Stimulated activated CD8-positive, alpha-beta memory T cell treated with anti-CD3 and anti-CD28 coated beads, Interleukin-12 subunit alpha, Interleukin-12 subunit beta, amount 100 ng/mL, for 24 hours (primary cell): Measurements from ENCODE around the gene SREBF1.

ENCODE experiments used
- DNase-seq: peaks from one replicate; pipeline ENCODE4 v3.0.0-alpha.2; 2020; ENCODE audit errors: extremely low read depth

The SREBF1 gene

DNA sequence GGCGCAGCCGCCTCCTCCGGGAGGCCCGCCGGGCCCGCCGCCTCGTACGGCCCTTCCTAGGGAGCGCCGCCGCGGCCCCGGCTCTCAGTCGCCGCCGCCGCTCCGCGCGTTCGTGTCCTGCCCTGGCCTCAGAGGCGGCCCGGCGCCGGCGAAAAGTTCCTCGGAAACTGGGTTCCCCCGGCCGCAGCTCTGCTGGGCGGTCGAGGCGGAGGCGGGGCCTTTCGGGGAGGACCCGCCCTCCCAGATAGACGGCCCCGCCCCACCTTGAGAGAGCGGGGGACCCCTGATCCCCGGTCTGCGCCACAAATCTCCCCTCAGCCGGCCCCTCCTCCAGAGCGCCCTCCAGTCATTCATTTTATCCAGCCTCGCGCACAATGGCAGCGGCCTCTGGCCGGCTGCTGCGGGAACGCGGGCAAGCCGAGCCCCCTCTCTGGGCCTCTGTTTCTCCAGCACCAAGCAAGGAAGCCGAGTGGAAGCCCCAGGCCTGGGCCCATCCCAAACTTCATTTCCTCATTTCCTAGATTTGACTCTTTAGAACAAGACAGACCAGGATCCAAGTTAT, at the start of gene SREBF1:
Gene SREBF1, minus strand, starts transcription at position 169 of the 562 bp plus-strand sequence. CDS start 169 bp downstream, outside the sequence.
- no peak for DNase-seq

DNA sequence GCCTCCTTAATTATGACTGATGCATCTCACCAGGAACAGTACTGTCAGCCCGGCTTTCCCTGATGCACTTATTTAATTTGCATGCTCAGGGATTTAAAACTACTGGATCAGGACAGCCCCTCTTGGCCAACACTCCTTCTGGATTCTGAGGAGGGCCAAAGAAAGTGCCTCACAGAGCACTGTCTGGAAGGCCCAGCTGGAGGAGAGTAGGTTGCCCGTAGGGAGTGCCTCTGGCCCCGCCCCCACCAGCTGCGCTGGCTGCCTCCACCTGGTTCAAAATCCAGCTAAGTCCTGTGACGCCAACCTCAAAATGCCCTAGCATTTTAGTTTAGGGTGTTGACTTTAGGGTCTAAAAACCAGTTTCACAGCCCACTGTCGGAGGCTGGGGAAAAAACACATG, 49.4 kb upstream of the SREBF1 start:
- no peak for DNase-seq

DNA sequence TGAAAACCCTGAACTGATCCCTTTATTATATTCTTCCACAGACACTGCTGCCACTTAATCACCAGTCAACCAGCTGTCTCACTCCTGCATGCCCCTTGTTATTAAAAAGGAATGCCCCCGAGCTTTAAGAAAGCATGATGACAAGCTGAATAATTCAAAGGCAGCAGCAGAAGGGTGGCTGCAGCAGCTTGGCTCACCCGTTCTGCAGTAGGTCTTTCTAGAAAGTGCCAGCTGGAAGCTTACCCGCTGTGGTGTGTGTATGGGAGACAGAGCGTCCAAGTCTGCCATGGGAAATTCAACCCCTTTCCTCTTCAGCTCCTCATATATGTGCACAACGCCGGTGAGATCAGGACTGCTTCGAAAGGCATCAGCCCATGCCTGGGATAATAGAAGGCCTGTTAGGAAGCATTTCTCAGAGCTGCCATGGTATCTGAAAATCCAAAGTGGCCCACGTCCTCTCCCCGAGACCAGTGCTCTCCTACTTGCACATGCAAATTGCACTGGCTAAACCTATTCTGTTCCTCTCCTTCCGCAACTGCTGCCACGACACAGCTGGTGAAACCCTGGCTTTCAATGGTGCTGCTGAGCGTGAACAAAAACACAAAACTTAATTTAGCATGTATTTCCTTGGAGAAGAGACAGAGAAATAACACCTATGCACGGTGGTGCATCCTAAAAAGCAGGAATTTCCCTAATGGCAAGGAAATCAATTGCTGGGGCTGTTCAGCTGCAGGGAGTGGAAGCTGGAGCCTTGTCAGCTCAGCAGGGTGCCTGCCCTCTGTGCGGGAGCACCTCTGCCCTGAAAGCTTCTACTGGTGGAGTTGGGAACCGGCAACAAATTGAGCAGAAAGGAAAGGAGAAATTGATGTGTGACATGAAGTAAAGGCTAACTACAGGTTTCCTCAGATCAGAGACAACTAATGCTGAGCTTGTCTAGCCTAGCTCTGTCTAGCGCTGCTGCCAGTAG, 47.9 kb upstream of the SREBF1 start:
- DNase-seq, result no peak

DNA sequence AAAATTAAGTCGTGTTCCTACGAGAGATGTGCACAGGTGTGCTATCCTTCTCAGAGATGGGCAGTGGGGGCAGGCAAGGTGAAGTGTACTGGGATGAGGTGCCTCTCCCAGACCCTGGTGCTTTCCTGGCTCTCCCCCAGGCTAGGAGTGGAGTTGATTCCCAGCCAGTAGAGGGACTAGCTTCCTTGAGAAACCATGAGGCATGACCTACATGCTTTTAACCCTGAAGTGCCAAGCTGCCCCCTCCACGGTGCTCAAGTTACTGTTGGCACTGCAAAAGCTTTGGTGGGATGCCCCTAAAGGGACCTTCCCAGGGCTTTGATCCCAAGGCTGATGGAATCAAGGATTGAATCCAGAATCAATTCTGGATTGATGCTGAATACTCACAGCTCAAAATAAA, 47.0 kb upstream of the SREBF1 start:
- DNase-seq, result no peak

DNA sequence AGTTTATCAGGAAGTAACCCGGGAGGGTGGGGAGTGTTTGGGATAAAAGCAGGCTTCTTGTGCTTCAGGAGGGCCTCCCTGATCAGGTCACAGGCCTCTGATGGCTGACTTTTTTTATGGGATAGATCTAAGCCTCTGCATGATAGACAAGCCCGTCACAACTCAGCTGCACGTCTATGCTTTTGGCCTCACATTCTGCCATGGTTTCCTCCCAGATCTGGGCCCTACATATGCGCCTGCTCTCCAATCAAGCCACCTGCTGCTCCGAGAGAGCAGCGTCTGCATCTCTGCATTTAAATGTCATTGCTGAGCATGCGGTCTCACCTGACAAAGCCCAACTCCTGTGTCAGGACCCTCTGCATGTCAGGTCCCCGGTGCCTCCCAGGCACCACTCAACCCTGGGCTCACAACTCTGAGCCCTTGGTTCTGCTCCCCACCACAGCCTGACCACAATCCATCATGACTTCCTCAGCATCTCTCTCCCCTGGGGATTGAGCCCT, 45.3 kb upstream of the SREBF1 start:
- DNase-seq, result no peak

DNA sequence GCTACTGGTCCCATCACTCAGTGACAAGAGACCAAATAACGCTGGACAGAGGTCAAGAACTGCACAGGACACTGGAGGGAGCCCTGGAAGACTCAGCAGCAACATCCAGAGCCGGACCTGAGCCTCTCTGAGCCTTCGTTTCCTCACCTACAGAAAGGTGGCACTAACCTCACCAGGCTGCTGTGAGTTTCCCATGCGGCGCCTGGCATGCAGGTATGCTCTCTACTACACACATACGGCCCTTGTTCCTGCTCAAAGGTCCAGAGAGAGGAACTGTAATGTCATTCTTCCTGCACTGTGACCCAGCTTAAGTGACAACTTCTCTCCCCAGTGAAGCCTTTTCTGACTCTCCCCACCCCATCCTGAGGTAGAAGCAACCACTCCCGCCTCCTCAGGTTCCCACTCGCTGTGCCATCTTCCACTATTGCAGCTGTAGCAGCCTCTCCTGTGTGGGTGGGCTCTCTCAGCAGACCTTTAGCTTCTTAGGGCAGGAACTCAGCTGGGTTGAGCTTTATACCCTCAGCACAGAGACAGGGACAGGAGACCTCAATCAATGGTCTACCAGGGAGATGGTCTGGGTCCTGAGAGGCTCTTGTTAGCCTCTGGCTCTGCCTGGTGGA, 43.9 kb upstream of the SREBF1 start:
- DNase-seq, result no peak

DNA sequence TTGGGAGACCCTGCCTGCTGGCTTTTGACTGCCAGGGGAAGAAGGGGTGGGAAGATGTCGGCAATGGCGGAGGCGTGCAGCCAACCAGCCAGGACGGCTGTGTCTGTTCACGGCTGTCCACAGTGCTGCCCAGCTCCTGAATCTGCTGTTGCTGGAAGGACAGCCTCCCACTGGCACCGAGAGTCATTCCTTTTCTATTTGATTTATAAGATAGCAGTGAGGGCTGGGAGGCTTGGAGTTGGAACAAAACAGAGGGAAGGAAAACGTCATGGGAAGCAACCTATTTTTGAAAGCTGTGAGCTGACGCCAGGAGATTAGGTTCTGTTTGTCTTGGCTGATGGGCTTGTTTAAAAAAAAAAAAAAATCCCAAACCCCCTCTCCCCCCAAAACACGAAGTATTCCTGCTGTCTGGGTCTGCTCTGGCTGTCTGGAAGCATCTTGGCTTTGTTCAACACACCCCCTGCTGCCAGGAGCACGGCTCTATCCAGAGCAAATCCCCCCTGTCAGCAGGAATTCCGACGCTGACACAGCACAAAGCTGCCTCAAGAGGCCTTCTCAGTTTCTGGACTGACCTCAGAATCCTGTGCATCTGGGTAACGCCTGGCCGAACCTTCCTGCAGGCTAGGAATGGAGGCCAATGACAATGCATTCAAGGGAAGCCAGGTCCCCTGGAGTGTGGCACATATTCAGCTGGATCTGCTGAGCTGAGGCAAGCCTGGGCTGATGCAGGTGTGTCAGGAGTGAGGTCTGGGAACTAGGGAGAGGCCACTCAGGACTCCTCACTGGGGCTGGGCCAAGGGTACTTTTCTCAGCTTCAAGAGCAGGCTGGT, 41.0 kb upstream of the SREBF1 start:
- DNase-seq, result no peak

DNA sequence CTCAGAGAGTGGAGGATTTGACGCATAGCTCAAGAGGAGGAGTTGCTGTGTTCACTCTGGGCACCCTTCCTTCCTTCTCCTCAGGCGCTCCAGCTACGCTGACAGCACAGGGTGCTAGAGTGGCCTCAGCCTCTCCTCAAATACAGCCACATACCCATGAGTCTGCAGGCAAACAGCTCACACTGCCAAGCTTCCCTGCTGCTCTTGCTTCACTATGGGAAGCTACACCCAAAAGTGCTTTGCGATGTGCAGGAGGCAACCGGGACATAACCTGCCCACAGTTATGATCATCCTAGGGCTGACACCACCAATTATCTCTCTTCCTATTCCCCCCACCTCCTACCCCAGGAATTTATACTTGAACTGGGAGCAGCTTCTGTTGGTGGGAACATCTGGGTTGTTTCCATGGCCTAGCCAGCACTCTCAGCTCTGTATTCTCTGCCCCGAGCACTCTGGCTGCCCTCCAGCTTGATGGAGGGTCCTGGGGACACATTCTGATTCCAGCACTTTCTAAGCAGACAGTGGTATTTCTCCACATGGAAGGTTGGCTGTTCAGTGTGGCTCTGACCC, 40.3 kb upstream of the SREBF1 start:
- no peak for DNase-seq

DNA sequence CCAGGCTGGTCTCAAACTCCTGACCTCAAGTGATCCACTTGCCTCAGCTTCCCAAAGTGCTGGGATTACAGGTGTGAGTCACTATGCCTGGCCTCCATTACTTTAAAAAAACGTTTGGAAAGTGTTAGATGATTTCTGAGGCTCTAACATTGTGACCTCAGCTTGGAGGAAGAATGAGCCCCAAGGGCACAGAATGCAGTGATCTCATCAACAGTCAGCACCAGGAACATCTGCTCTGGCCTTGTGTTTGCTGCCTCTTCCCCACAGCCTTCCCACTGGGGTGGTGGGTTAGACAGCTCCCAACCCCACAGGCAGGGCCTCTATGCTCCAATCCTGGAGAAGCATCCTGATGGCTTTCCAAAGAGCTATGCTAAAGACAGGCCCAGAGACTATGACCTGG, 37.7 kb upstream of the SREBF1 start:
- no peak for DNase-seq

DNA sequence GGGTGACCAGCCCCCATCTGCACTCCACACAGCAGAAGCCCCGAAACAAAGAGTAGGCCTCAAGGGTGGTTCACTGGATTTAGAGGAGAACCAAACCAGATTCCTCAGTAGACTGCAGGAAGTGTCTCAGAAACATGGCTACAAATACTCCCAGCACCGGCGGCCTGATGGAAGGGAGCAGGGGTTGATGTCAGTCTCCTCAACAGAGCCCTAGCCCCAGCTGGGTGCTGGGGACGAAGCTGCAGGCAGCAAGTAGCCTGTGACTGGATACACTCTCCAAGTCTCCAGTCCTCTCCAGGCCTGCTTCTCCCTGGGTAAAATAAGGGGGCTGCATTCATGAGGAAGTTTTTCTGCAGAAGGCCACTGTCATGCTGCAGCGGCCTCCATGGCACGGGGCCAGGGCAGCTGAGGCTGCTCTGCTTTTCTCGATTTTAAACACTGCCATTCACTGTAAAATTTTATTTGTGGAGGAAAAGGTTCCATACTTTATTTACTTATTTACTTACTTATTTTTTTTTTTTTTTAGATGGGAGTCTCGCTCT, 36.7 kb upstream of the SREBF1 start:
- DNase-seq, result no peak

DNA sequence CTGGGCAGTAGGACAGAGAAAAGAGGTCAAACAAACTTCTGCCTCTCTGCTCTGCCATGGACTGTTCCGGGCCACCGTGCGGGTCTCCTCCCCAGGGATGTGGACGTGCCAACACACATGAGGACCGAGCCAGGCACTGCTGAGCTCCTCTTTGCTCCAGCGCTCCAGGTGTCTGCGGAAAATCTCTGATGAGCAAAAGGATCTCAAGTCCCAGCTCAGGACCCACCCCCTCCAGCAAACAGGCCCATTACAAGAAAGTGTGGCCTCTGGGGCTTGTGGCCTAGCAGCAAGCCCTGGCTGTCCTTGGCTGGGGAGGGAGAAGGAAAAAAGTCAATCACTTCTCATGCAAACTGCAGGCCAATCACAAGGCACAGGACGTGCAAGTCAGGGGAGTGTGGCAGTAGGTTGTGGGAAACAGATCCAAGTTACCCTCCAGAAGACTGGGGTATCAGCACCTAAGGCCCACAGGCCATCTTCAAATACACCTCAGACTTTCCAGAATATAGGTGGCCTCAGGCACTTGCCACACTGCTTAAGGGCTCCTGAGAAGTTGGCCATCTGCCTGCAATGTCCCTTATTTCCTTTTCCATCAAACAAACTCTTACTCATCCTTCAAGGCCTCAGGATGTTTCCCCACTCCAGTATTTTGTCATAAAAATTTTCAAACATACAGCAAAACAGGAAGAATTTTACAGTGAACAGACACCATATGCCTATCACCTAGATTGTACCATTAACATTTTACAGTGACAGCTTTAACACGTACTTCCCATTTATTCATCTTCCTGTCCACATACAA, 36.0 kb upstream of the SREBF1 start:
- DNase-seq, result no peak

DNA sequence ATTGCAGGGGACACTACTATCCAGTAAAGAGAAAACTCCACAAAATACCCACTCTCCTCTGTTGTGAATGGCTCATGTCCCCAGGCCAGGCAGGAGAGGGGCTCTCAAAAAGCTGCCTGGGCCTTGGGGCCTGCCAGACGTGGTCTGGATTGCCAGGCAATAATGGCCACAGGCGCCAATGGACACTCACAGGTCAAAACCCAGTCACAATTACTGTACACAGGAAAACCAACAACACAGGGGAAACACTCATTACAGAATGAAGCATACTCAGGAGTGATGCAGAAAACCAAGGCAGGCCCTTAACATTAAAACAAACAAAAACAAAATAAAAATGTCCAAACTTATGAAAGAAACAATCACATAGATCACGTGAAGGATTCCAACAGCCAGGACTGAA, 35.1 kb upstream of the SREBF1 start:
- DNase-seq, result no peak

DNA sequence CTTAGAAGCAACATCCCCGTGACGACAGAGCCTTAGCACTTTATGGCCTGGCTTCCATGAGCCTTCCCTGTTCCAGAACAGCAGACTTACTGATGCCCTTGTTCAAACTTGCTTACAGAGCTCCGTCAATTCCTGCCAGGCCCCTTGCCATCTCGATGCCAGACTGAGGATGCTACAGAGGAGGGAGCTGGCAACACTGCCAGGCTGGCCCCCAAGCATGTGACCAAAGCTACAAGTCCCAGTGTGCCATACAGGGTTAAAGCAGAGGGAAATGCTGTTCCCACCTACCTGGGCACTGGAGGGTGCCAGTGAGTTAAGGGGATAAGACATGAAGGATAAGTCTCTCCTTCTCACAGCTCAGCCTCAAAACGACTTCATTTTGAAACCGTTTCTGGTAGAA, 33.5 kb upstream of the SREBF1 start:
- no peak for DNase-seq

DNA sequence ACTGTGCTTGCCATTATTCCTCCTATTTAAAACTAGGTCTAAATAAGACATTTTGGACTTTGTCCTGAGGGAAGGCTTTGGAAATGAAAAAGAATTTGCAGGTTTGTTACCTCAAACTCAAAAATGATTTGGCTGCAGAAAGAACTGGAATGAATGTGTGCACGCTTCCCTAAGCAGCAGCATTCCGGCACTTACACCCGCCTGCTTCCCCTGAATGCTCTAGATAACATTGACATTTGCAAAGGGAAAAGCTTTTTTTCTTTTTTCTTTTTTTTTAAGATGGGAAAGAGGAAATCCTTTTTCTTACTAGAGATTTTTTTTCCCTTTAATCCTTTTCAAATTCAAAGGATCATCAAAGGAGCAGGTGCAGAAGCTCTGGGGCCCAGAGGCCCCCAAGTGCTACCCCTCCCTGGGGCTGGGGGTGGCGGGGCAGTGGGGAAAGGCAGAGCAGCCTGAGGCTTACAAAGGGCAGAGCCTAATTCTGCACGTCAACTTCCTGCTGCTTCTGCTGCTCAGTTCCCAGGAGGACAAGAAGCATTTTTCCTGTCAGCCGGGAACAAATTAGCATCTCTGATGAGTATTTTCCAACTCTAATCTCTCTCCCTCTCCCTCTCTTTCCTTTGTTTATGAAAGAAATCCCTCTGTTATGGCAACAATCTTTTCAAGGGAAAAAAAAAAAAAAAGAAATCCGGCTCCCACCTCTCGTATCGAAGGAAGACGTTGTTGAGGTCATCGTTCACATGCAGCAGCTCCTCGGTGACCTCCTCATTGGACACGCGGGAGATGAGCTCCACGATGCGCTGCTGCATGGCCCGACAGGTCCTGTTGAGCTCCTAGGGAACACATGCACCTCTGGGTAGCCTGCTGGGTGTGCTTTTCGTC, 32.1 kb upstream of the SREBF1 start:
- DNase-seq, result no peak

DNA sequence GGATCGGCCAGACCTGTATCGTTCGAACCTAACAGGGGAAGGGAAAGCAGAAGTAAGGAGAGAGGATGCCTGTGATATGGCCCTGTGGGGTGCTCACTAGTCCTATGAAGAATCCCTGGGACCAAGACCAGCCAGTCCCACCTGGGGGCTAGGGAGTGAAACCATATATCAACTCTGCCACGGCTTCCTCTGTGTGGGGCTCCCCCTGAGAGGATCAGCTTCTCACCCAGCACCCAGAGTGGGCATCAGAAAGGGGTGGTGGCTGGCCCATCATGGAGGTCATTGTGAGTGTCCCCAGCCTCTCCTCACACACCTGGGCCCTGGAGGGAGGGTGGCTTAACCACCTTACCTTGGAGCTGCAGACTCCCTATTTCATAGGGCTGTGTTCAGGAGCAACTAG, 30.1 kb upstream of the SREBF1 start:
- DNase-seq, result no peak

DNA sequence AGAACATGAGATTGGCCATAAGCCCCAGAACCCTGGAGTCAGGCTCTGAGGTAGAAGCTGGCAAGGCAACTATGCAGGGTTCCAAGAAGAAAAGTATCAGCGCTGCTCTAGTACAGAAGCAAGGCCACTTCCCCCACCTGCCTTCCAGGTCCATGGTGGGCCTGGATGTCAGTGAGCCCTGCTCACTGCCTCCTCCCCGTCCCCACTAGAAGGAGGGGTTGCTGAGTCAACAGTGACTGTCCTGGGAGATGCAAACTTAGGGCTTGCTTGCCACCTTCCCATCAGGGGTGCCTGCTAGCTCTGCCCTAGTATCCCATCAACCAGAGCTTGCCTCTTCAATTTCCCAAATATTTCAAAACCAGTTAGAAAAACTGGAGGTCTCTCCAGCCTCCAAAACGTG, 29.6 kb upstream of the SREBF1 start:
- no peak for DNase-seq

DNA sequence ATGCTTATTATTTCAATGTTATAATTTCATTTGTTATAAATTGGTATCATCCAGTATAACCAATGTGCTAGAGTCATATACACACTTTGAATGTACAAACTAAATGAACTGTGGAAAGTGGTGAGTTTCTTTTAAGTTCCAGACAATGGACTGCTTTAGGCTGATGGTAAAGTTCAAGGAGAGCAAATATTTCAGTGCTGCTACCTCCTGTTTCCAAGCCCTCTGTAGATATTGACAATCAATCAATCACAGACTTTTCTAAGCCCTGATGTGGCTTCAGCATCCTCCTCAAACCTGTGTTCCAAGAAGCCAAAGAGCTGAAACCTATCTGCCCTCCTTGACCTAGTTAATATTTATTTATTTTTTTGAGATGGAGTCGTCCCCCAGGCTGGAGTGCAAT, 28.2 kb upstream of the SREBF1 start:
- no peak for DNase-seq

DNA sequence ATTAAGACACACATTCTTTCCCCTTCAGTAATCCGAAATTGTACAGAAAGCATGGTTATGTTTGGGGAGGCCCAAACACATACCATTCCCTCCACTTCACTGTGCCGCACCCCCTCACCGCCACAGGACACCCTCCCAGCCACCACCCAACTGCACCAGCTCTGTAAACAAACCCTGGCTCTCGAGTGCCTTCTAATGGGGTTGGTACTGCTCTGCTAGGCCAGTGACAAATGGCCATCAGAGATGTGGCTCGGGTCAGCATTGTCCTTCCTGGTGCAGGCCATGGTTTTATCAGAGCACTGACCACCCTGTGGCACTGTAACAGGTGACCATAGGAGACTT, 24.0 kb upstream of the SREBF1 start:
- no peak for DNase-seq
